ENCODE measurements around the gene BTBD9. TPM values are rescaled to one million over a fixed set of nuclear protein-coding genes. Genes with fewer than 3 reads are reported as not detected.

BTBD9 gene
- total RNA-seq, 2 donors from 2014 or later = 19.0 to 33.2 TPM

GRCh38 chr6:38476141-38476540 is 163.6 kb downstream of the BTBD9 start:
- intact Hi-C loops (cut with DNase I) = no loop called here
- ATAC-seq (peak in 1 of 2 donors; percentile 43), DNase-seq (no peak)

GRCh38 chr6:38470548-38470947 is 169.2 kb downstream of the BTBD9 start:
- DNase-seq (no peak), ATAC-seq (peak in 1 of 2 donors; percentile 47)
- intact Hi-C loops (cut with DNase I) = no loop called here

- intact Hi-C loops (cut with DNase I) = no loop called here
- ATAC-seq = peak in 1 of 2 donors; percentile 75
- no peak for DNase-seq
Measured at GRCh38 chr6:38467566-38467965, 172.2 kb downstream of the BTBD9 start.

- intact Hi-C loops (cut with DNase I) = no loop called here
- DNase-seq (no peak), ATAC-seq (no peak)
Measured at GRCh38 chr6:38460186-38460585, 179.5 kb downstream of the BTBD9 start.

- intact Hi-C loops (cut with DNase I) = no loop called here
- no peak for DNase-seq
- ATAC-seq = no peak
Measured at GRCh38 chr6:38459291-38459690, 180.4 kb downstream of the BTBD9 start.

GRCh38 chr6:38453861-38454260 is 185.9 kb downstream of the BTBD9 start:
- ATAC-seq (no peak), DNase-seq (no peak)
- intact Hi-C loops (cut with DNase I) = no loop called here

- intact Hi-C loops (cut with DNase I) = no loop called here
- DNase-seq (no peak), ATAC-seq (no peak)
Measured at GRCh38 chr6:38452816-38453660, 186.7 kb downstream of the BTBD9 start.

- intact Hi-C loops (cut with DNase I) = no loop called here
- DNase-seq = no peak
- no peak for ATAC-seq
Measured at GRCh38 chr6:38450717-38451116, 189.0 kb downstream of the BTBD9 start.

- no peak for ATAC-seq
- intact Hi-C loops (cut with DNase I) = no loop called here
- no peak for DNase-seq
Measured at GRCh38 chr6:38445925-38446324, 193.8 kb downstream of the BTBD9 start.

GRCh38 chr6:38445336-38445735 is 194.4 kb downstream of the BTBD9 start:
- ATAC-seq (no peak), DNase-seq (no peak)
- intact Hi-C loops (cut with DNase I) = no loop called here

GRCh38 chr6:38443352-38444144 is 196.2 kb downstream of the BTBD9 start:
- intact Hi-C loops (cut with DNase I) = no loop called here
- DNase-seq = no peak
- ATAC-seq = peak; percentile 34 to 78

- ATAC-seq (no peak), DNase-seq (no peak)
- intact Hi-C loops (cut with DNase I) = no loop called here
Measured at GRCh38 chr6:38438097-38438496, 201.6 kb downstream of the BTBD9 start.

GRCh38 chr6:38436726-38437465 is 202.8 kb downstream of the BTBD9 start:
- DNase-seq (no peak), ATAC-seq (peak in 1 of 2 donors; percentile 65)
- intact Hi-C loops (cut with DNase I) = no loop called here

GRCh38 chr6:38435330-38435729 is 204.4 kb downstream of the BTBD9 start:
- ATAC-seq = no peak
- intact Hi-C loops (cut with DNase I) = no loop called here
- no peak for DNase-seq

GRCh38 chr6:38434051-38434450 is 205.7 kb downstream of the BTBD9 start:
- intact Hi-C loops (cut with DNase I) = no loop called here
- ATAC-seq = no peak
- no peak for DNase-seq

GRCh38 chr6:38432479-38432878 is 207.2 kb downstream of the BTBD9 start:
- ATAC-seq (no peak), DNase-seq (no peak)
- intact Hi-C loops (cut with DNase I) = no loop called here

- intact Hi-C loops (cut with DNase I) = no loop called here
- DNase-seq (no peak), ATAC-seq (no peak)
Measured at GRCh38 chr6:38432079-38432478, 207.7 kb downstream of the BTBD9 start.

- intact Hi-C loops (cut with DNase I) = no loop called here
- ATAC-seq (no peak), DNase-seq (no peak)
Measured at GRCh38 chr6:38429546-38429945, 210.2 kb downstream of the BTBD9 start.

GRCh38 chr6:38427492-38428210 is 212.1 kb downstream of the BTBD9 start:
- no peak for ATAC-seq
- no peak for DNase-seq
- intact Hi-C loops (cut with DNase I) = no loop called here
